ENCODE measurements around the gene ASCC1.

DNA sequence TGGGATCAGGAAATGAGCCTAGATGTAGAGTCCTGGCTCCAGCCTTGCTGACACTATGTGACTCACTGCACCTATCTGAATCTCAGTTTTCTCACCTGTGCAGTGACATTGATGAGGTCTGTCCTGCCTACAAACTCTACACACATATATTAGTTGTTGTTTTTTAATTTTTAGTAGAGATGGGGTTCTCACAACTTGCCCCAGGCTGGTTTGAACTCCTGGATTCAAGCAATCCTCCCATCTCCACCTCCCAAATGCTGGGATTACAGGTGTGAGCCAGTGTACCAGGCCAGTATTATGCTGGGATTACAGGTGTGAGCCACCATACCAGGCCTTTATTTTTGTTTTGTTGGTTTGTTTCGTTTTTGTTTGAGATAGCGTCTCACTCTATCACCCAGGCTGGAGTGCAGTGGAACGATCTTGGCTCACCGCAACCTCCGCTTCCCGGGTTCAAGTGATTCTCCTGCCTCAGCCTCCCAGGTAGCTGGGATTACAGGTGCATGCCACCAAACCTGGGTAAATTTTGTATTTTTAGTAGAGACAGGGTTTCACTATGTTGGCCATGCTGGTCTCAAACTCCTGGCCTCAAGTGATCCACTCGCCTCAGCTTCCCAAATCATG, 45.8 kb upstream of the ASCC1 start:
- TF ChIP-seq, protein P1, sequence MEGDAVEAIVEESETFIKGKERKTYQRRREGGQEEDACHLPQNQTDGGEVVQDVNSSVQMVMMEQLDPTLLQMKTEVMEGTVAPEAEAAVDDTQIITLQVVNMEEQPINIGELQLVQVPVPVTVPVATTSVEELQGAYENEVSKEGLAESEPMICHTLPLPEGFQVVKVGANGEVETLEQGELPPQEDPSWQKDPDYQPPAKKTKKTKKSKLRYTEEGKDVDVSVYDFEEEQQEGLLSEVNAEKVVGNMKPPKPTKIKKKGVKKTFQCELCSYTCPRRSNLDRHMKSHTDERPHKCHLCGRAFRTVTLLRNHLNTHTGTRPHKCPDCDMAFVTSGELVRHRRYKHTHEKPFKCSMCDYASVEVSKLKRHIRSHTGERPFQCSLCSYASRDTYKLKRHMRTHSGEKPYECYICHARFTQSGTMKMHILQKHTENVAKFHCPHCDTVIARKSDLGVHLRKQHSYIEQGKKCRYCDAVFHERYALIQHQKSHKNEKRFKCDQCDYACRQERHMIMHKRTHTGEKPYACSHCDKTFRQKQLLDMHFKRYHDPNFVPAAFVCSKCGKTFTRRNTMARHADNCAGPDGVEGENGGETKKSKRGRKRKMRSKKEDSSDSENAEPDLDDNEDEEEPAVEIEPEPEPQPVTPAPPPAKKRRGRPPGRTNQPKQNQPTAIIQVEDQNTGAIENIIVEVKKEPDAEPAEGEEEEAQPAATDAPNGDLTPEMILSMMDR (IDR thresholded peaks at IDR 0.05), result no peak
- no peak for TF ChIP-seq RFX5 (IDR thresholded peaks at IDR 0.05)
- no peak for TF ChIP-seq KDM1A (IDR thresholded peaks at IDR 0.05; ENCODE audit: low read depth)
- no peak for TF ChIP-seq POLR2A (IDR thresholded peaks at IDR 0.05; ENCODE audit: low read length)
- TF ChIP-seq, protein P2, sequence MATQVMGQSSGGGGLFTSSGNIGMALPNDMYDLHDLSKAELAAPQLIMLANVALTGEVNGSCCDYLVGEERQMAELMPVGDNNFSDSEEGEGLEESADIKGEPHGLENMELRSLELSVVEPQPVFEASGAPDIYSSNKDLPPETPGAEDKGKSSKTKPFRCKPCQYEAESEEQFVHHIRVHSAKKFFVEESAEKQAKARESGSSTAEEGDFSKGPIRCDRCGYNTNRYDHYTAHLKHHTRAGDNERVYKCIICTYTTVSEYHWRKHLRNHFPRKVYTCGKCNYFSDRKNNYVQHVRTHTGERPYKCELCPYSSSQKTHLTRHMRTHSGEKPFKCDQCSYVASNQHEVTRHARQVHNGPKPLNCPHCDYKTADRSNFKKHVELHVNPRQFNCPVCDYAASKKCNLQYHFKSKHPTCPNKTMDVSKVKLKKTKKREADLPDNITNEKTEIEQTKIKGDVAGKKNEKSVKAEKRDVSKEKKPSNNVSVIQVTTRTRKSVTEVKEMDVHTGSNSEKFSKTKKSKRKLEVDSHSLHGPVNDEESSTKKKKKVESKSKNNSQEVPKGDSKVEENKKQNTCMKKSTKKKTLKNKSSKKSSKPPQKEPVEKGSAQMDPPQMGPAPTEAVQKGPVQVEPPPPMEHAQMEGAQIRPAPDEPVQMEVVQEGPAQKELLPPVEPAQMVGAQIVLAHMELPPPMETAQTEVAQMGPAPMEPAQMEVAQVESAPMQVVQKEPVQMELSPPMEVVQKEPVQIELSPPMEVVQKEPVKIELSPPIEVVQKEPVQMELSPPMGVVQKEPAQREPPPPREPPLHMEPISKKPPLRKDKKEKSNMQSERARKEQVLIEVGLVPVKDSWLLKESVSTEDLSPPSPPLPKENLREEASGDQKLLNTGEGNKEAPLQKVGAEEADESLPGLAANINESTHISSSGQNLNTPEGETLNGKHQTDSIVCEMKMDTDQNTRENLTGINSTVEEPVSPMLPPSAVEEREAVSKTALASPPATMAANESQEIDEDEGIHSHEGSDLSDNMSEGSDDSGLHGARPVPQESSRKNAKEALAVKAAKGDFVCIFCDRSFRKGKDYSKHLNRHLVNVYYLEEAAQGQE (IDR thresholded peaks at IDR 0.05), result no peak
- no peak for TF ChIP-seq PHF8 (IDR thresholded peaks at IDR 0.05; ENCODE audit: borderline replicate concordance, low read depth)
- no peak for TF ChIP-seq EP300 (IDR thresholded peaks at IDR 0.05)
- no peak for TF ChIP-seq MAFK (IDR thresholded peaks at IDR 0.05; ENCODE audit: partially characterized antibody)
- TF ChIP-seq BHLHE40 (IDR thresholded peaks at IDR 0.05; ENCODE audit: low read depth, low read length), result no peak
- TF ChIP-seq, protein P3, sequence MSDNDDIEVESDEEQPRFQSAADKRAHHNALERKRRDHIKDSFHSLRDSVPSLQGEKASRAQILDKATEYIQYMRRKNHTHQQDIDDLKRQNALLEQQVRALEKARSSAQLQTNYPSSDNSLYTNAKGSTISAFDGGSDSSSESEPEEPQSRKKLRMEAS (IDR thresholded peaks at IDR 0.05), result no peak
- no peak for TF ChIP-seq SMC3 (IDR thresholded peaks at IDR 0.05)
